ENCODE results near the gene KCNMA1.

- TF ChIP-seq GATA2 (IDR thresholded peaks at IDR 0.05; ENCODE audit: low read depth, low read length) (no peak), GATA3 (IDR thresholded peaks at IDR 0.05; ENCODE audit: low read depth, low read length) (no peak)
Observed at GRCh38 chr10:76998451-76998850, 639.2 kb downstream of the KCNMA1 start.

All from SH-SY5Y (cell line).